Activated naive CD4-positive, alpha-beta T cell treated with anti-CD3 and anti-CD28 coated beads, Interleukin-2, amount 50 U/mL, for 16 hours (primary cell): ENCODE results near the gene TBX4.

Source experiments
- DNase-seq: peaks from one replicate; pipeline ENCODE4 v3.0.0-alpha.2; 2020

TBX4 gene

GRCh38 chr17:61455324-61456060, 3.3 kb downstream of the TBX4 start:
- DNase-seq: no peak

- DNase-seq: no peak
These were observed 3.9 kb downstream of the TBX4 start for GRCh38 chr17:61456061-61456681.

GRCh38 chr17:61456688-61457225, 4.5 kb downstream of the TBX4 start:
- no peak for DNase-seq

GRCh38 chr17:61457226-61457983, 5.2 kb downstream of the TBX4 start:
- DNase-seq: no peak

- DNase-seq: no peak
These were observed 5.8 kb downstream of the TBX4 start for GRCh38 chr17:61458000-61458399.

GRCh38 chr17:61458421-61459141, 6.4 kb downstream of the TBX4 start:
- DNase-seq: no peak

- no peak for DNase-seq
These were observed 7.1 kb downstream of the TBX4 start for GRCh38 chr17:61459142-61459809.

GRCh38 chr17:61459939-61460718, 7.9 kb downstream of the TBX4 start:
- DNase-seq: no peak

GRCh38 chr17:61460796-61461585, 8.8 kb downstream of the TBX4 start:
- DNase-seq: no peak

GRCh38 chr17:61461586-61461966, 9.4 kb downstream of the TBX4 start:
- DNase-seq: no peak

- DNase-seq: no peak
These were observed 9.9 kb downstream of the TBX4 start for GRCh38 chr17:61461967-61462718.

- no peak for DNase-seq
These were observed 10.6 kb downstream of the TBX4 start for GRCh38 chr17:61462719-61463315.

GRCh38 chr17:61463316-61464129, 11.3 kb downstream of the TBX4 start:
- DNase-seq: no peak

- no peak for DNase-seq
These were observed 12.1 kb downstream of the TBX4 start for GRCh38 chr17:61464130-61464842.

GRCh38 chr17:61464843-61465180, 12.6 kb downstream of the TBX4 start:
- no peak for DNase-seq

GRCh38 chr17:61465550-61466237, 13.5 kb downstream of the TBX4 start:
- DNase-seq: no peak

- DNase-seq: no peak
These were observed 14.0 kb downstream of the TBX4 start for GRCh38 chr17:61466246-61466645.
